Endothelial cell of umbilical vein (primary cell): ENCODE data around the gene MAN1A1. TPM values are rescaled to one million over a fixed set of nuclear protein-coding genes. Genes with fewer than 3 reads are reported as not detected.

Experiments used
- BruUV-seq: library from RNA; stranded (reverse); fragments of 400-500 nt; replicated peaks from 2 replicates; lab custom pipeline; 2021; lab: Mats Ljungman, UMichigan
- CTCF ChIA-PET: fragments of 300-600, 350-600 bp; sonication (Branson Sonifier 250); formaldehyde crosslinking; loops from one replicate; lab custom pipeline; 2021; ENCODE audit warnings: antibody characterized with exemption, inconsistent platforms; lab: Charles Lee
- POLR2A ChIA-PET: fragments of 300-600, 350-600 bp; sonication (Branson Sonifier 250); formaldehyde crosslinking; loops from one replicate; lab custom pipeline; 2021; ENCODE audit warnings: antibody characterized with exemption, inconsistent platforms; lab: Charles Lee
- DNase-seq: peaks from one replicate; pipeline ENCODE4 v3.0.0-alpha.2; 2011; ENCODE audit warnings: low read depth, low spot score
- FAIRE-seq: peaks from 2 replicates; lab custom pipeline; 2011; peaks lifted over from hg19 to GRCh38; lab: Jason Lieb, UNC
- H2AFZ ChIP-seq: 2 replicates; pipeline ENCODE4 v1.6.0; 2012; ENCODE audit warnings: low read depth, low read length, control low read depth, inconsistent platforms
- H3K27ac ChIP-seq: 2 replicates; pipeline ENCODE4 v1.5.1; 2011; ENCODE audit warnings: low read depth, mild to moderate bottlenecking, control low read depth, low read length, moderate library complexity; ENCODE audit not compliant: insufficient read depth
- H3K27me3 ChIP-seq, 2 experiments: 2 replicates each; pipeline versions ENCODE4 v1.6.0 to v1.6.1; 2011; ENCODE audit warnings: low read length in 2 of 2, mixed read lengths in 1 of 2; ENCODE audit not compliant: control insufficient read depth in 2 of 2, insufficient read depth in 2 of 2
- H3K36me3 ChIP-seq, 2 experiments: 2 replicates in 1 of 2; 3 replicates in 1 of 2; pipeline ENCODE4 v1.5.1; 2011; ENCODE audit warnings: low read length in 2 of 2, mild to moderate bottlenecking in 1 of 2, moderate library complexity in 1 of 2; ENCODE audit not compliant: control insufficient read depth in 2 of 2, insufficient read depth in 2 of 2; ENCODE audit errors: extremely low read depth in 1 of 2
- H3K4me1 ChIP-seq: 3 replicates; pipeline ENCODE4 v1.5.1; 2011; ENCODE audit warnings: mild to moderate bottlenecking, low read length; ENCODE audit not compliant: control insufficient read depth, insufficient read depth; ENCODE audit errors: extremely low read depth
- H3K4me2 ChIP-seq: 2 replicates; pipeline ENCODE4 v1.6.1; 2011; ENCODE audit warnings: low read length, control low read depth, mixed read lengths; ENCODE audit not compliant: insufficient read depth
- H3K4me3 ChIP-seq, 3 experiments: fragments of 200-600 bp in 1 of 3; sonication (generic), shearing (Covaris generic) in 1 of 3; replicated peaks in 1 of 3; 2 replicates each; pipeline ENCODE4 v1.5.1; 2011 to 2016; ENCODE audit warnings: control low read depth in 3 of 3, low read length in 3 of 3, mild to moderate bottlenecking in 2 of 3, inconsistent platforms in 1 of 3, low read depth in 1 of 3, moderate library complexity in 1 of 3; ENCODE audit not compliant: insufficient read depth in 1 of 3
- H3K79me2 ChIP-seq: 2 replicates; pipeline ENCODE4 v1.6.0; 2012; ENCODE audit warnings: low read length, inconsistent platforms; ENCODE audit not compliant: control insufficient read depth, insufficient read depth
- H3K9ac ChIP-seq: replicated peaks from 2 replicates; pipeline ENCODE3; 2011; ENCODE audit warnings: low read length, control low read depth; ENCODE audit not compliant: insufficient read depth; ENCODE audit errors: extremely low read depth
- H3K9me1 ChIP-seq: replicated peaks from 3 replicates; pipeline ENCODE4 v1.6.0; 2011; ENCODE audit warnings: mild to moderate bottlenecking, low read length; ENCODE audit not compliant: control insufficient read depth, insufficient read depth; ENCODE audit errors: extremely low read depth
- H3K9me3 ChIP-seq: replicated peaks from 2 replicates; pipeline ENCODE4 v1.5.1; 2012; ENCODE audit warnings: low read length, inconsistent platforms; ENCODE audit not compliant: control insufficient read depth, insufficient read depth
- H4K20me1 ChIP-seq: replicated peaks from 2 replicates; pipeline ENCODE3; 2011; ENCODE audit warnings: mild to moderate bottlenecking, low read length; ENCODE audit not compliant: control insufficient read depth, insufficient read depth; ENCODE audit errors: extremely low read depth
- CTCF ChIP-seq, 2 donors: IDR thresholded peaks; 1 replicate in 1 of 2; 2 replicates in 1 of 2; pipeline ENCODE4 v1.5.1; 2011; ENCODE audit warnings: low read length in 2 of 2, mild to moderate bottlenecking in 2 of 2, moderate library complexity in 2 of 2, control low read depth in 1 of 2, inconsistent platforms in 1 of 2, low read depth in 1 of 2; ENCODE audit not compliant: insufficient read depth in 1 of 2; ENCODE audit errors: extremely low read depth in 1 of 2
- EZH2 ChIP-seq: IDR thresholded peaks from 2 replicates; pipeline ENCODE4 v1.6.1; 2012; ENCODE audit warnings: borderline replicate concordance, low read depth, mild to moderate bottlenecking, moderate library complexity, low read length, inconsistent platforms; ENCODE audit not compliant: severe bottlenecking
- FOS ChIP-seq: IDR thresholded peaks from 2 replicates; pipeline ENCODE4 v1.6.1; 2011; ENCODE audit warnings: mild to moderate bottlenecking, low read length, moderate library complexity, borderline replicate concordance; ENCODE audit not compliant: insufficient read depth
- GATA2 ChIP-seq: IDR thresholded peaks from 2 replicates; pipeline ENCODE4 v1.7.0; 2011; ENCODE audit warnings: low read depth, mild to moderate bottlenecking, moderate library complexity, mixed read lengths, low read length; ENCODE audit not compliant: insufficient read length, insufficient read depth
- JUN ChIP-seq: IDR thresholded peaks from 2 replicates; pipeline ENCODE4 v1.6.1; 2011; ENCODE audit warnings: borderline replicate concordance, low read depth; ENCODE audit not compliant: insufficient read length, insufficient read depth
- MAX ChIP-seq: IDR thresholded peaks from 2 replicates; pipeline ENCODE4 v1.6.1; 2011; ENCODE audit not compliant: insufficient read depth, insufficient read length
- MYC ChIP-seq: IDR thresholded peaks from one replicate; pipeline ENCODE4 v1.6.1; 2011; ENCODE audit warnings: mild to moderate bottlenecking, low read depth, low read length
- POLR2A ChIP-seq: IDR thresholded peaks from 2 replicates; pipeline ENCODE4 v1.6.1; 2012; ENCODE audit warnings: low read depth, mild to moderate bottlenecking, control low read depth, low read length
- POLR2AphosphoS5 ChIP-seq: IDR thresholded peaks from 2 replicates; pipeline ENCODE4 v1.6.1; 2012; ENCODE audit warnings: low read depth, mild to moderate bottlenecking, control low read depth, low read length, moderate library complexity; ENCODE audit not compliant: insufficient read depth
- dilution Hi-C: fragments of 300-500 bp; cut with MboI; formaldehyde crosslinking; loops from one replicate; pipeline ENCODE4 v1.15.0; 2019; ENCODE audit warnings: low sequenced_read_pairs; ENCODE audit not compliant: extremely low pct_ligation_motif_present
- intact Hi-C: fragments of 100-400 bp; cut with micrococcal nuclease; formaldehyde crosslinking; loops from one replicate; pipeline ENCODE4 v1.10.0; 2022
- polyA plus RNA-seq, 4 experiments: library from polyadenylated mRNA; depleted of rRNA in 3 of 4; stranded (reverse) in 3 of 4; unstranded in 1 of 4; fragments of >200 nt; gene quantifications; 2 replicates each; pipeline versions ENCODE4 v1.2.1 to v1.2.3, GENCODE V29; 2011 to 2012; ENCODE audit warnings: missing spikeins in 1 of 4
- total RNA-seq: library from RNA; stranded (reverse); gene quantifications from 2 replicates; pipeline ENCODE4 v1.2.3, GENCODE V29; 2021

The MAN1A1 gene
- total and polyA plus RNA-seq, 2 donors (not counting 3 experiments of a cell fraction or from before 2014, with no cell fraction given) = 3.3 to 12.9 TPM

GRCh38 chr6:119205911-119206618, 143.5 kb downstream of the MAN1A1 start:
- Histone ChIP-seq H4K20me1 (no peaks in the 10 kb centered on the region), H3K9me1 (no peaks in the 10 kb centered on the region), H3K9ac (no peak overlapping the region), H3K4me2 (no peak overlapping the region), H3K27me3 (no peaks in the 10 kb centered on the region), H3K4me3 (no peak overlapping the region), H3K36me3 (no peaks in the 10 kb centered on the region), H3K4me1 (no peaks in the 10 kb centered on the region), H2AFZ (no peak overlapping the region), H3K9me3 (no peaks in the 10 kb centered on the region), H3K79me2 (no peaks in the 10 kb centered on the region), H3K27ac (no peak overlapping the region)
- DNase-seq = no peak
- TF ChIP-seq EZH2 = no peak
- TF ChIP-seq FOS = no peak
- no peak for TF ChIP-seq GATA2
- FAIRE-seq = no peak
- intact Hi-C loops (no loop called here), dilution Hi-C loops (no loop called here)
- POLR2A ChIA-PET = no interaction called here
- BruUV-seq = no TSS peak
- CTCF ChIA-PET = no interaction called here

GRCh38 chr6:119204719-119205118, 144.8 kb downstream of the MAN1A1 start:
- H3K9me3 ChIP-seq = no peaks in the 10 kb centered on the region
- no peak overlapping the region for H3K27ac ChIP-seq
- no peaks in the 10 kb centered on the region for H3K27me3 ChIP-seq
- no peak overlapping the region for H3K4me3 ChIP-seq
- POLR2A ChIA-PET = no interaction called here
- dilution Hi-C loops (no loop called here), intact Hi-C loops (no loop called here)
- no peaks in the 10 kb centered on the region for H3K4me1 ChIP-seq
- no peaks in the 10 kb centered on the region for H3K9me1 ChIP-seq
- FAIRE-seq (no peak), DNase-seq (no peak)
- no peaks in the 10 kb centered on the region for H3K36me3 ChIP-seq
- CTCF ChIA-PET = interaction anchor here (1.0 kb wide), 2 partner anchors 17 to 20 kb away, joined by 3 read pairs; no protein-coding TSS in a partner anchor
- BruUV-seq = no TSS peak
- no peaks in the 10 kb centered on the region for H3K79me2 ChIP-seq
- H3K9ac ChIP-seq = no peak overlapping the region
- TF ChIP-seq FOS (no peak), EZH2 (no peak), MAX (no peak), JUN (no peak), POLR2AphosphoS5 (no peak), GATA2 (no peak), POLR2A (no peak), CTCF (IDR thresholded peaks at IDR 0.05; ENCODE audit: extremely low read depth in 1 of 2, insufficient read depth in 1 of 2, low read depth in 1 of 2, low read length in 2 of 2) (no peak), MYC (no peak)
- no peak overlapping the region for H2AFZ ChIP-seq
- H3K4me2 ChIP-seq = no peak overlapping the region
- H4K20me1 ChIP-seq = no peaks in the 10 kb centered on the region
